ENCODE data around the gene HTR2A. TPM values are rescaled to one million over a fixed set of nuclear protein-coding genes. Genes with fewer than 3 reads are reported as not detected.

Gene HTR2A
- total RNA-seq, 2 donors from 2014 or later: 0.55 to 0.65 TPM

Other genes with a start within 250 kb of the HTR2A start
- 100 to 1,000 TPM; 100 to 107 TPM for gene ESD, start 99.9 kb downstream of the HTR2A start, total RNA-seq

All from left cardiac atrium (tissue), 2 donors.